ENCODE data around the gene PCDHGA1.
A peak's percentile ranks its signal among the peaks of the same experiment; 100 is the strongest.
"Not testable (repeated sequence)": the region's sequence is repeated elsewhere in the genome, so short reads cannot be mapped to it uniquely, and the experiment has no call there.

Gene PCDHGA1

GRCh38 chr5:141374627-141375026, 44.3 kb downstream of the PCDHGA1 start:
- no peak for TF ChIP-seq CTCF (IDR thresholded peaks at IDR 0.05; ENCODE audit: low read depth, low read length)
- no peak overlapping the region for H3K4me3 ChIP-seq (ENCODE audit: low read depth, low read length)

- H3K4me3 ChIP-seq (ENCODE audit: low read depth, low read length): not testable (repeated sequence)
These were observed 45.3 kb downstream of the PCDHGA1 start for GRCh38 chr5:141375444-141376155.

- H3K4me3 ChIP-seq (ENCODE audit: low read depth, low read length): peak within 1 kb of the TSS; percentile 53
- peak; percentile 28; the same call in 1 of the 2 replicates for TF ChIP-seq CTCF (IDR thresholded peaks at IDR 0.05; ENCODE audit: low read depth, low read length)
These were observed 52.4 kb downstream of the PCDHGA1 start, which contains the start of gene PCDHGA7 for GRCh38 chr5:141382469-141383294. PCDHGA7 (plus strand) TSS chr5:141382742; CDS start chr5:141382900, 158 bp downstream.

GRCh38 chr5:141383345-141383744, 53.0 kb downstream of the PCDHGA1 start:
- no peak for TF ChIP-seq CTCF (IDR thresholded peaks at IDR 0.05; ENCODE audit: low read depth, low read length)

GRCh38 chr5:141384471-141385267, 54.4 kb downstream of the PCDHGA1 start:
- no peak overlapping the region for H3K4me3 ChIP-seq (ENCODE audit: low read depth, low read length)
- TF ChIP-seq CTCF (IDR thresholded peaks at IDR 0.05; ENCODE audit: low read depth, low read length): no peak

More at GRCh38 chr5:141383345-141383744, 53.0 kb downstream of the PCDHGA1 start:
- no peak overlapping the region for H3K4me3 ChIP-seq (ENCODE audit: low read depth, low read length)

GRCh38 chr5:141387557-141388311, 57.4 kb downstream of the PCDHGA1 start, which contains the start of gene PCDHGB4:
PCDHGB4 (plus strand) TSS chr5:141387698; CDS start chr5:141387885, 187 bp downstream.
- peak; percentile 48 for TF ChIP-seq CTCF (IDR thresholded peaks at IDR 0.05; ENCODE audit: low read depth, low read length)
- H3K4me3 ChIP-seq (ENCODE audit: low read depth, low read length): peak within 1 kb of the TSS; percentile 41

- TF ChIP-seq CTCF (IDR thresholded peaks at IDR 0.05; ENCODE audit: low read depth, low read length): no peak
- no peak overlapping the region for H3K4me3 ChIP-seq (ENCODE audit: low read depth, low read length)
These were observed 58.3 kb downstream of the PCDHGA1 start for GRCh38 chr5:141388661-141389060.

Measured in WI38 (cell line).